Mesothelial cell of epicardium (in vitro differentiated cells): ENCODE data around the gene DAPK1. TPM values are rescaled to one million over a fixed set of nuclear protein-coding genes. Genes with fewer than 3 reads are reported as not detected.

Experiments
- DNase-seq, 2 experiments: peaks; one replicate each; pipeline ENCODE4 v3.0.0; 2021; ENCODE audit warnings: low spot score in 2 of 2; ENCODE audit not compliant: unreplicated experiment in 2 of 2
- H3K27ac Mint-ChIP-seq: 2 replicates; pipeline ENCODE4 v1.8.0; 2021; ENCODE audit warnings: mixed read lengths
- H3K27me3 Mint-ChIP-seq: 2 replicates; pipeline ENCODE4 v1.8.0; 2021; ENCODE audit warnings: low read depth, mixed read lengths
- H3K36me3 Mint-ChIP-seq: 2 replicates; pipeline ENCODE4 v1.8.0; 2021; ENCODE audit warnings: mixed read lengths
- H3K4me1 Mint-ChIP-seq: 2 replicates; pipeline ENCODE4 v1.8.0; 2021; ENCODE audit warnings: mixed read lengths
- H3K4me3 Mint-ChIP-seq: 2 replicates; pipeline ENCODE4 v1.8.0; 2021; ENCODE audit warnings: mild to moderate bottlenecking, moderate library complexity, mixed read lengths
- H3K9me3 Mint-ChIP-seq: 2 replicates; pipeline ENCODE4 v1.8.0; 2021; ENCODE audit warnings: mixed read lengths
- total RNA-seq: library from RNA; stranded (reverse); gene quantifications from 3 replicates; pipeline ENCODE4 v1.2.1, GENCODE V29; 2021
- TF ChIP-seq, protein P1 (sequence below): fragments of 200-600 bp; sonication (generic); IDR thresholded peaks from one replicate; pipeline ENCODE4 v1.5.0; 2021; ENCODE audit warnings: antibody characterized with exemption; ENCODE audit not compliant: unreplicated experiment

The DAPK1 gene
- total RNA-seq, 1 donor from 2014 or later = 239 TPM

DNA sequence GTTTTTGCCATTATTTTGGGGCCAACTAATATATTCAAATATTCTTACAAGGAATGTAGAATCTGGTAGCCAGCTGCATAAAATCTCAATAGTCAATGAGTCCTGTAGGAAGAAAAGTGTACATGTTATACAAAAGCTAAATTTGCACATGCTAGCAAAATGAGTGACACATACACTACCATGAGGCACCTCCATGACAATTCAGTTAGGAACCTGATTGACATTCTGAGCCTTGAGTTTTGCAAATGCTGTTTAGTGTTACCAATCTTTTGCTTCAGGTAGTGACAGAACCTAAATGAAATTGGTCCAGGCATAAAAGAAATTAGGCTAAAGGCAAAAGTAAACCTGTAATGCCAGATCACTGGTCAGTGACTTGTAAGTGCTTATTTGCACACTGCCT, 6.8 kb upstream of the DAPK1 start:
- Mint-ChIP-seq H3K4me3 (no peak overlapping the region), H3K27me3 (peaks cover 11% of the 10 kb centered on the region)
- TF ChIP-seq, protein P1, sequence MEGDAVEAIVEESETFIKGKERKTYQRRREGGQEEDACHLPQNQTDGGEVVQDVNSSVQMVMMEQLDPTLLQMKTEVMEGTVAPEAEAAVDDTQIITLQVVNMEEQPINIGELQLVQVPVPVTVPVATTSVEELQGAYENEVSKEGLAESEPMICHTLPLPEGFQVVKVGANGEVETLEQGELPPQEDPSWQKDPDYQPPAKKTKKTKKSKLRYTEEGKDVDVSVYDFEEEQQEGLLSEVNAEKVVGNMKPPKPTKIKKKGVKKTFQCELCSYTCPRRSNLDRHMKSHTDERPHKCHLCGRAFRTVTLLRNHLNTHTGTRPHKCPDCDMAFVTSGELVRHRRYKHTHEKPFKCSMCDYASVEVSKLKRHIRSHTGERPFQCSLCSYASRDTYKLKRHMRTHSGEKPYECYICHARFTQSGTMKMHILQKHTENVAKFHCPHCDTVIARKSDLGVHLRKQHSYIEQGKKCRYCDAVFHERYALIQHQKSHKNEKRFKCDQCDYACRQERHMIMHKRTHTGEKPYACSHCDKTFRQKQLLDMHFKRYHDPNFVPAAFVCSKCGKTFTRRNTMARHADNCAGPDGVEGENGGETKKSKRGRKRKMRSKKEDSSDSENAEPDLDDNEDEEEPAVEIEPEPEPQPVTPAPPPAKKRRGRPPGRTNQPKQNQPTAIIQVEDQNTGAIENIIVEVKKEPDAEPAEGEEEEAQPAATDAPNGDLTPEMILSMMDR = no peak

DNA sequence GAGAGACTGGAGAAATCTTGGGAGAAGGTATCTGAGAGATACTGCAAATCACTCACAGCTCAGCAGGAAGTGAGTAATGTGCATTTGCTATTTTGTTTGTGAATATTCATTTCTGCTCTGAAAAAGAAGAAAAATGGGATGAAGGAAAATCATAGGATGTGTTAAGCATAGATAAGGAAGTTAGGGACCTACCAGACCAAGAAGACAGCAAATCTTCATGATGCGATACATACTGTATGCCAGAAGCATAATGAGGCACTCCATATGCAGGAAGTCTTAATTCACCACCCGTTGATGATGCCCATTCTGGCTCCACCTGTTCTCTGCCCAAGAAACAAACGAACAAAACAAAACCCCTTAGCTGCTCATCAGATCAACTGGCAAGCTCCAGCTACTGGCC, 6.1 kb upstream of the DAPK1 start:
- H3K9me3 Mint-ChIP-seq = no peaks in the 10 kb centered on the region
- H3K27ac Mint-ChIP-seq = no peak overlapping the region
- no peak for DNase-seq
- H3K4me3 Mint-ChIP-seq = no peak overlapping the region
- H3K36me3 Mint-ChIP-seq = no peaks in the 10 kb centered on the region
- H3K4me1 Mint-ChIP-seq = peaks cover 37% of the 10 kb centered on the region
- TF ChIP-seq, protein P1 = no peak
- H3K27me3 Mint-ChIP-seq = peaks cover 11% of the 10 kb centered on the region

More for the DNA sequence above, 6.8 kb upstream of the DAPK1 start:
- Mint-ChIP-seq H3K36me3 (no peaks in the 10 kb centered on the region), H3K27ac (no peak overlapping the region), H3K9me3 (peaks cover 4% of the 10 kb centered on the region), H3K4me1 (peaks cover 41% of the 10 kb centered on the region)
- no peak for DNase-seq

DNA sequence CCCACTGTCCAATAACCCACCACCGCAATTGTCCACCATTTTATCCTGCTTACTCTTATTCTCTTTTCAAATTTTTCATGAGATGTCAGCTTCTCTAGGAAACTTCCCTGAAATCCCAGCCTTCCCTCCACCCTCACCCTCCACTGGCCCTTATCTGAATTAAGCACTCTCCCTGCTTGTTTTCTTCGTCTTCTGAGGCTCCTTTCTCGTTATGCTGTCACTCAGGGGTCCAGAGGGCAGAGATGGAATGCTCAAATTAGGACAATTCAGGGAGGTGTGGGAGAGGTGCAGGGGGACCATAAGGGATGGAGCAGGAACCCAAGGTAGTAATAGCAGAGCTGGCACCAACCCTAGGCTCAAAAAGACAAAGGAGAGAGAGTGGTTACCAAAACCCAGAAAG, 5.0 kb upstream of the DAPK1 start:
- no peak for DNase-seq
- peaks cover 11% of the 10 kb centered on the region for H3K27me3 Mint-ChIP-seq
- H3K4me1 Mint-ChIP-seq = peaks cover 42% of the 10 kb centered on the region
- no peak overlapping the region for H3K27ac Mint-ChIP-seq
- H3K4me3 Mint-ChIP-seq = no peak overlapping the region
- H3K9me3 Mint-ChIP-seq = no peaks in the 10 kb centered on the region
- no peaks in the 10 kb centered on the region for H3K36me3 Mint-ChIP-seq
- TF ChIP-seq, protein P1 = no peak

DNA sequence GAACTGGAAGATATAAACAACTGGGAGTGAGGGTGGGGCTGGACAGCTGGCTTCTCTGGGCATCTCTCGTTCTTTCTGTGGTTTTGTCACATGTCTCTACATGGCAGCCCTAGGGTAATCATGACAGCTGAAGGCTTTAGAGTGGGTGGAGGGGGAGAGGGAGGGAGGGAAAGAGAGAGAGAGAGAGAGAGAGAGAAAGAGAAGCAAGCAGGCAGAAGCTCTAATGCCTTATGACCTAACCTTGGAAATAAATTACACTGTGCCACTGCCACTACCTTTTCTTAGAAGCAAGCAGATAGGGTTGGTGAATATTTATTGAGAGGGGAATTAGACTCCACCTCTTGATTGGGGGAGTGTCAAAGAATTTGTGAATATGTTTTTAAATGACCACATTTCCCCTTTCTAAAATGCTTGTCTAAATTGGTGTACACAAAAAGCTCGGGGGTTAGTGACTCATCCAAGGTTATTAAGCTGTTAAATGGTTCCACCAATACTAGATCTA, 2.6 kb upstream of the DAPK1 start:
- Mint-ChIP-seq H3K27ac (no peak overlapping the region), H3K4me1 (peaks cover 52% of the 10 kb centered on the region), H3K27me3 (peaks cover 11% of the 10 kb centered on the region), H3K4me3 (no peak overlapping the region), H3K36me3 (no peaks in the 10 kb centered on the region), H3K9me3 (no peaks in the 10 kb centered on the region)
- TF ChIP-seq, protein P1 = no peak
- no peak for DNase-seq

DNA sequence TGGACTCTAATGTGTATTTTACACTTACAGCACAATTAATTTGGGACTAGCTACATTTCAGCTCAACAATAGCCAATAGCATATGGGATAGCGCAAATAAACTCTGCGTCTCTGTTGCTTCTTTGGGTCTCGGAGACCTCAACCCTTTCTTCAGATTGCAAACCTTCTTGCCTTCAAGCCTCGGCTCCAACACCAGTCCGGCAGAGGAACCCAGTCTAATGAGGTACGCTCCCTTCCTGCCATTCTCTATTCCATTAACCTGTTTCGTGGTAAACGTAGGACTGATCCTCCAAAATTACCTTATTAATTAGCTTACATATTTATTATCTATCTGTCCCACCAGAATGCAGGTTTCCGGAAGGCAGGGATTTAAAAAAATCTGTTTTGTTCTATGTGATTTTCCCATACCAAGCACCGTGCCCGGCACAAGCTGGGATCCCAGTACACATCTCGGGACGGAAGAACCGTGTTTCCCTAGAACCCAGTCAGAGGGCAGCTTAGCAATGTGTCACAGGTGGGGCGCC, 525 bp upstream of the DAPK1 start:
- H3K4me3 Mint-ChIP-seq = peak overlapping the region; percentile 95
- DNase-seq = no peak
- H3K9me3 Mint-ChIP-seq = no peaks in the 10 kb centered on the region
- TF ChIP-seq, protein P1 = no peak
- H3K4me1 Mint-ChIP-seq = peaks cover 53% of the 10 kb centered on the region
- peaks cover 2% of the 10 kb centered on the region for H3K36me3 Mint-ChIP-seq
- peak overlapping the region; percentile 90 for H3K27ac Mint-ChIP-seq
- H3K27me3 Mint-ChIP-seq = peaks cover 11% of the 10 kb centered on the region
